Nephron (organoid): Measurements from ENCODE around the gene ZWINT.

Experiments used
- H3K27ac Mint-ChIP-seq, 3 experiments: 2 replicates each; pipeline ENCODE4 v1.8.0; 2020; ENCODE audit warnings: mixed read lengths in 3 of 3, mild to moderate bottlenecking in 2 of 3, moderate library complexity in 1 of 3
- H3K27me3 Mint-ChIP-seq: 2 replicates; pipeline ENCODE4 v1.8.0; 2021; ENCODE audit warnings: low read depth, mild to moderate bottlenecking, moderate library complexity, mixed read lengths
- H3K36me3 Mint-ChIP-seq: 2 replicates; pipeline ENCODE4 v1.8.0; 2020; ENCODE audit warnings: low read depth, mixed read lengths
- H3K4me1 Mint-ChIP-seq: 2 replicates; pipeline ENCODE4 v1.8.0; 2020; ENCODE audit warnings: mixed read lengths
- H3K4me3 Mint-ChIP-seq, 3 experiments: 2 replicates each; pipeline ENCODE4 v1.8.0; 2020; ENCODE audit warnings: mild to moderate bottlenecking in 3 of 3, mixed read lengths in 3 of 3, moderate library complexity in 2 of 3
- H3K9me3 Mint-ChIP-seq: 2 replicates; pipeline ENCODE4 v1.8.0; 2020; ENCODE audit warnings: mixed read lengths
- CTCF ChIP-seq, 3 experiments: fragments of 200-600 bp; sonication (generic); IDR thresholded peaks; one replicate each; pipeline ENCODE4 v1.5.0; 2021; ENCODE audit warnings: antibody characterized with exemption in 3 of 3; ENCODE audit not compliant: unreplicated experiment in 3 of 3

The ZWINT gene

GRCh38 chr10:56357018-56357417 lies 4.0 kb downstream of the ZWINT start:
- Mint-ChIP-seq H3K9me3 (no peaks in the 10 kb centered on the region), H3K27me3 (no peaks in the 10 kb centered on the region), H3K4me3 (peak overlapping the region in 1 of 3 experiments; percentile 14), H3K4me1 (peaks cover 17% of the 10 kb centered on the region), H3K27ac (no peak overlapping the region), H3K36me3 (peaks cover 25% of the 10 kb centered on the region)
- TF ChIP-seq CTCF (IDR thresholded peaks at IDR 0.05; ENCODE audit: unreplicated experiment in 3 of 3) = no peak

- Mint-ChIP-seq H3K27ac (no peak overlapping the region), H3K9me3 (no peaks in the 10 kb centered on the region), H3K4me3 (no peak overlapping the region), H3K27me3 (no peaks in the 10 kb centered on the region), H3K4me1 (no peaks in the 10 kb centered on the region), H3K36me3 (no peaks in the 10 kb centered on the region)
- no peak for TF ChIP-seq CTCF (IDR thresholded peaks at IDR 0.05; ENCODE audit: unreplicated experiment in 3 of 3)
Observed at GRCh38 chr10:56351909-56352630, 9.0 kb downstream of the ZWINT start.

GRCh38 chr10:56349611-56350010 lies 11.4 kb downstream of the ZWINT start:
- no peaks in the 10 kb centered on the region for H3K36me3 Mint-ChIP-seq
- no peaks in the 10 kb centered on the region for H3K4me1 Mint-ChIP-seq
- H3K4me3 Mint-ChIP-seq = no peak overlapping the region
- H3K27ac Mint-ChIP-seq = no peak overlapping the region
- no peaks in the 10 kb centered on the region for H3K9me3 Mint-ChIP-seq
- no peaks in the 10 kb centered on the region for H3K27me3 Mint-ChIP-seq
- no peak for TF ChIP-seq CTCF (IDR thresholded peaks at IDR 0.05; ENCODE audit: unreplicated experiment in 3 of 3)

- Mint-ChIP-seq H3K27me3 (no peaks in the 10 kb centered on the region), H3K9me3 (peaks cover 2% of the 10 kb centered on the region), H3K36me3 (no peaks in the 10 kb centered on the region), H3K4me3 (no peak overlapping the region), H3K4me1 (no peaks in the 10 kb centered on the region), H3K27ac (no peak overlapping the region)
- no peak for TF ChIP-seq CTCF (IDR thresholded peaks at IDR 0.05; ENCODE audit: unreplicated experiment in 3 of 3)
Observed at GRCh38 chr10:56348101-56348500, 13.0 kb downstream of the ZWINT start.

GRCh38 chr10:56346845-56347415 lies 14.1 kb downstream of the ZWINT start:
- Mint-ChIP-seq H3K27me3 (no peaks in the 10 kb centered on the region), H3K4me1 (no peaks in the 10 kb centered on the region)

More at GRCh38 chr10:56346845-56347415, 14.1 kb downstream of the ZWINT start:
- Mint-ChIP-seq H3K36me3 (no peaks in the 10 kb centered on the region), H3K4me3 (no peak overlapping the region), H3K9me3 (peaks cover 3% of the 10 kb centered on the region), H3K27ac (no peak overlapping the region)
- no peak for TF ChIP-seq CTCF (IDR thresholded peaks at IDR 0.05; ENCODE audit: unreplicated experiment in 3 of 3)
